ENCODE measurements around the gene ITPRID1. TPM values are rescaled to one million over a fixed set of nuclear protein-coding genes. Genes with fewer than 3 reads are reported as not detected.

Gene ITPRID1
- total RNA-seq, 1 experiment from 2014 or later: not detected

- Histone ChIP-seq H3K9me3 (ENCODE audit: insufficient read depth, low read depth) (no peaks in the 10 kb centered on the region), H3K27me3 (ENCODE audit: insufficient read depth, low read depth) (peaks cover 23% of the 10 kb centered on the region), H3K4me3 (no peak overlapping the region), H3K36me3 (ENCODE audit: low read depth) (no peaks in the 10 kb centered on the region), H2AFZ (no peak overlapping the region), H3K27ac (no peak overlapping the region), H3K79me2 (ENCODE audit: low read depth) (no peaks in the 10 kb centered on the region), H3K9me2 (ENCODE audit: insufficient read depth) (no peaks in the 10 kb centered on the region), H3F3A (ENCODE audit: insufficient read depth, low read depth) (no peaks in the 10 kb centered on the region), H3K4me1 (replicated peaks; ENCODE audit: insufficient read depth) (no peaks in the 10 kb centered on the region), H4K20me1 (ENCODE audit: insufficient read depth) (no peaks in the 10 kb centered on the region), H3K4me2 (no peak overlapping the region)
- TF ChIP-seq EZH2 (IDR thresholded peaks at IDR 0.05; ENCODE audit: low read depth): no peak
- TF ChIP-seq, protein P1, sequence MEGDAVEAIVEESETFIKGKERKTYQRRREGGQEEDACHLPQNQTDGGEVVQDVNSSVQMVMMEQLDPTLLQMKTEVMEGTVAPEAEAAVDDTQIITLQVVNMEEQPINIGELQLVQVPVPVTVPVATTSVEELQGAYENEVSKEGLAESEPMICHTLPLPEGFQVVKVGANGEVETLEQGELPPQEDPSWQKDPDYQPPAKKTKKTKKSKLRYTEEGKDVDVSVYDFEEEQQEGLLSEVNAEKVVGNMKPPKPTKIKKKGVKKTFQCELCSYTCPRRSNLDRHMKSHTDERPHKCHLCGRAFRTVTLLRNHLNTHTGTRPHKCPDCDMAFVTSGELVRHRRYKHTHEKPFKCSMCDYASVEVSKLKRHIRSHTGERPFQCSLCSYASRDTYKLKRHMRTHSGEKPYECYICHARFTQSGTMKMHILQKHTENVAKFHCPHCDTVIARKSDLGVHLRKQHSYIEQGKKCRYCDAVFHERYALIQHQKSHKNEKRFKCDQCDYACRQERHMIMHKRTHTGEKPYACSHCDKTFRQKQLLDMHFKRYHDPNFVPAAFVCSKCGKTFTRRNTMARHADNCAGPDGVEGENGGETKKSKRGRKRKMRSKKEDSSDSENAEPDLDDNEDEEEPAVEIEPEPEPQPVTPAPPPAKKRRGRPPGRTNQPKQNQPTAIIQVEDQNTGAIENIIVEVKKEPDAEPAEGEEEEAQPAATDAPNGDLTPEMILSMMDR (conservative IDR thresholded peaks at IDR 0.05): peak; percentile 74
- BruUV-seq (replicated peaks): no TSS peak
- ChIA-PET POLR2A (ENCODE audit: unreplicated experiment) (interaction anchor here (0.6 kb wide), 1 partner anchor 134 kb away, joined by 7 read pairs; no protein-coding TSS in a partner anchor), CTCF (interaction anchor here (0.6 to 1.3 kb wide), 3 partner anchors 191 to 500 kb away, joined by 3 to 6 read pairs (median 3); no protein-coding TSS in a partner anchor)
- peak; percentile 50 to 53 for DNase-seq
- intact Hi-C loops (cut with micrococcal nuclease; ENCODE audit: unreplicated experiment): loop anchor here (1.0 to 5.0 kb wide), 5 partner anchors 191 to 652 kb away; no protein-coding TSS in a partner anchor
Observed at GRCh38 chr7:31633894-31634494, 120.1 kb downstream of the ITPRID1 start.

DNA sequence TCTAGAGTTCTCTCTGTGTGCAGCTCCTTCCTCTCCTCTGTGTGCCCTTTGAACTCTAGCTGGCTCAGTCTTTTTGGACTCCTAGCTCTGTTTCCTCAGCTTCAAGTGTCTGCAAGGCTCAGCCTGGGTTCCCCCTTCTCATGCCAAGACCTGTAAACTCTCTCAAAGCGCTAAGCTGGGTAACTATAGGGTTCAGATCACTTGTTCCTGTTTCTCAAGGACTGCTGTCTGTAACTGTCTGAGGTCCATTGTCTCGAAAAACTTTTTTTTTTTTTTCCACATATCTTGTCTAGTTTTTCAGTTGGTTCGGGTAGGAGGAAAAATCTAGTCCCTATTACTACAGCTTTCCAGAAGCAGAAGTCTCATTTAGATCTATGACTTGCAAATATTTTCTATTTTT is 126.5 kb downstream of the ITPRID1 start:
- H3K4me1 ChIP-seq (replicated peaks; ENCODE audit: insufficient read depth): no peaks in the 10 kb centered on the region
- H3K79me2 ChIP-seq (ENCODE audit: low read depth): no peaks in the 10 kb centered on the region
- no TSS peak for BruUV-seq (replicated peaks)
- DNase-seq: peak in 1 of 2 experiments; percentile 28
- no peaks in the 10 kb centered on the region for H3K9me3 ChIP-seq (ENCODE audit: insufficient read depth, low read depth)
- H3K4me2 ChIP-seq: no peak overlapping the region
- no peak overlapping the region for H2AFZ ChIP-seq
- intact Hi-C loops (cut with micrococcal nuclease; ENCODE audit: unreplicated experiment): no loop called here
- POLR2A ChIA-PET (ENCODE audit: unreplicated experiment): no interaction called here
- no peaks in the 10 kb centered on the region for H3K36me3 ChIP-seq (ENCODE audit: low read depth)
- H4K20me1 ChIP-seq (ENCODE audit: insufficient read depth): no peaks in the 10 kb centered on the region
- H3K4me3 ChIP-seq: no peak overlapping the region
- CTCF ChIA-PET: no interaction called here
- no peaks in the 10 kb centered on the region for H3K9me2 ChIP-seq (ENCODE audit: insufficient read depth)
- H3K27ac ChIP-seq: no peak overlapping the region
- H3F3A ChIP-seq (ENCODE audit: insufficient read depth, low read depth): no peaks in the 10 kb centered on the region
- TF ChIP-seq, protein P1 (conservative IDR thresholded peaks at IDR 0.05): no peak
- TF ChIP-seq EZH2 (IDR thresholded peaks at IDR 0.05; ENCODE audit: low read depth): no peak
- H3K27me3 ChIP-seq (ENCODE audit: insufficient read depth, low read depth): peaks cover 35% of the 10 kb centered on the region

DNA sequence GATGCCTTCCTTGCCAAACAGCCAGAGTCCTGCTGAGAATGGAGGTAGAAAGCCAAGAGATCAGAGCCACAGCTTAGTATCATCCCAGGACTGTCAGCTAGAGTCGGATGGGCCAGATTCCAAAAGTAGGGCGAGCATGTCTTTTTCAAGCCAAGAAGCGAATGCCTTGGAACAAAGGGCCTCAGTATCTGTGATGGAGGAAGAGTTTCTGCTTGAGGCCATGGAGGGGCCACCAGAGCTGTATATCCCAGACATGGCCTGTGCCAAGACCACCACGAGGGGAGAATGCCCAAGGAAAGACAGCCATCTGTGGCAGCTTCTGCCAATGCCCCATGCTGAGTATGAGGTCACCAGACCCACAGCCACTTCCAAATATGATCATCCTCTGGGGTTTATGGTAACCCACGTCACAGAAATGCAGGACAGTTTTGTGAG is 128.8 kb downstream of the ITPRID1 start:
- ChIA-PET CTCF (interaction anchor here (0.6 kb wide), 1 partner anchor 91 kb away, joined by 5 read pairs; no protein-coding TSS in a partner anchor), POLR2A (ENCODE audit: unreplicated experiment) (no interaction called here)
- Histone ChIP-seq H3K27me3 (ENCODE audit: insufficient read depth, low read depth) (peaks cover 47% of the 10 kb centered on the region), H3K36me3 (ENCODE audit: low read depth) (no peaks in the 10 kb centered on the region), H3K9me2 (ENCODE audit: insufficient read depth) (no peaks in the 10 kb centered on the region), H4K20me1 (ENCODE audit: insufficient read depth) (no peaks in the 10 kb centered on the region), H3K9me3 (ENCODE audit: insufficient read depth, low read depth) (no peaks in the 10 kb centered on the region), H3K79me2 (ENCODE audit: low read depth) (no peaks in the 10 kb centered on the region), H3K4me2 (no peak overlapping the region), H3K4me1 (replicated peaks; ENCODE audit: insufficient read depth) (no peaks in the 10 kb centered on the region), H3K4me3 (no peak overlapping the region), H3K27ac (no peak overlapping the region), H2AFZ (no peak overlapping the region), H3F3A (ENCODE audit: insufficient read depth, low read depth) (no peaks in the 10 kb centered on the region)
- DNase-seq: peak in 1 of 2 experiments; percentile 31
- TF ChIP-seq EZH2 (IDR thresholded peaks at IDR 0.05; ENCODE audit: low read depth): no peak
- TF ChIP-seq, protein P1 (conservative IDR thresholded peaks at IDR 0.05): no peak
- no TSS peak for BruUV-seq (replicated peaks)
- intact Hi-C loops (cut with micrococcal nuclease; ENCODE audit: unreplicated experiment): no loop called here
